HG03565 (cell line): ENCODE data around the gene METTL23.
"Not testable (repeated sequence)": the region's sequence is repeated elsewhere in the genome, so short reads cannot be mapped to it uniquely, and the experiment has no call there.

ENCODE experiments used
- ATAC-seq: cut with Tn5 transposase; IDR thresholded peaks from one replicate; pipeline ENCODE4 v1.9.1; 2021; ENCODE audit warnings: mild to moderate bottlenecking, moderate library complexity; ENCODE audit not compliant: unreplicated experiment

Gene METTL23

GRCh38 chr17:76734080-76734840 lies 7.6 kb downstream of the METTL23 start:
- ATAC-seq: no peak

GRCh38 chr17:76735006-76735405 lies 8.4 kb downstream of the METTL23 start:
- no peak for ATAC-seq

- ATAC-seq: no peak
Observed at GRCh38 chr17:76735586-76736348, 9.1 kb downstream of the METTL23 start.

GRCh38 chr17:76736349-76737081 lies 9.9 kb downstream of the METTL23 start:
- no peak for ATAC-seq

GRCh38 chr17:76737082-76737675 lies 10.5 kb downstream of the METTL23 start, which contains the start of gene SRSF2:
TSS of gene SRSF2 (minus strand) at chr17:76737331. CDS start at chr17:76737160, 171 bp downstream.
- peak; percentile 62 for ATAC-seq

- peak; percentile 43 for ATAC-seq
Observed at GRCh38 chr17:76737676-76738467, 11.2 kb downstream of the METTL23 start, which contains the start of gene MFSD11. TSS of gene MFSD11 (plus strand) at chr17:76738119. CDS start at chr17:76738353, 234 bp downstream.

GRCh38 chr17:76738468-76738850 lies 11.8 kb downstream of the METTL23 start:
- ATAC-seq: no peak

GRCh38 chr17:76739568-76740115 lies 13.0 kb downstream of the METTL23 start:
- not testable (repeated sequence) for ATAC-seq

- no peak for ATAC-seq
Observed at GRCh38 chr17:76740329-76741118, 13.9 kb downstream of the METTL23 start.

- no peak for ATAC-seq
Observed at GRCh38 chr17:76742958-76743357, 16.3 kb downstream of the METTL23 start.

GRCh38 chr17:76744747-76745146 lies 18.1 kb downstream of the METTL23 start:
- ATAC-seq: no peak

- ATAC-seq: not testable (repeated sequence)
Observed at GRCh38 chr17:76745785-76746184, 19.1 kb downstream of the METTL23 start.

- no peak for ATAC-seq
Observed at GRCh38 chr17:76747716-76748363, 21.2 kb downstream of the METTL23 start.

GRCh38 chr17:76748657-76749056 lies 22.0 kb downstream of the METTL23 start:
- ATAC-seq: no peak

GRCh38 chr17:76751416-76751993 lies 24.9 kb downstream of the METTL23 start:
- no peak for ATAC-seq

GRCh38 chr17:76752006-76752405 lies 25.4 kb downstream of the METTL23 start:
- no peak for ATAC-seq

- no peak for ATAC-seq
Observed at GRCh38 chr17:76753061-76753961, 26.7 kb downstream of the METTL23 start.
